Adrenal gland (tissue), 12 donors: ENCODE data around the gene DOCK9. TPM values are rescaled to one million over a fixed set of nuclear protein-coding genes. Genes with fewer than 3 reads are reported as not detected.

Source experiments
- DNase-seq, 7 donors: peaks; one replicate each; pipeline ENCODE4 v3.0.0-alpha.2; 2019 to 2020
- H3K27ac ChIP-seq, 5 donors: fragments of 200-600 bp; sonication (generic) in 4 of 5; 1 replicate in 3 of 5; 2 replicates in 2 of 5; pipeline versions ENCODE4 v1.5.1 to v1.8.0; 2016 to 2020; ENCODE audit warnings: mild to moderate bottlenecking in 1 of 5
- H3K27me3 ChIP-seq: fragments of 200-600 bp; 2 replicates; pipeline ENCODE4 v1.8.0; 2021
- H3K36me3 ChIP-seq, 2 donors: fragments of 200-600 bp; replicated peaks in 1 of 2; 1 replicate in 1 of 2; 2 replicates in 1 of 2; pipeline versions ENCODE4 v1.5.1 to v1.8.0; 2018 to 2022
- H3K4me1 ChIP-seq, 2 donors: fragments of 200-600 bp; replicated peaks in 1 of 2; 1 replicate in 1 of 2; 2 replicates in 1 of 2; pipeline versions ENCODE4 v1.5.1 to v1.8.0; 2018 to 2021
- H3K4me3 ChIP-seq, 4 donors: fragments of 200-600 bp; sonication (generic) in 3 of 4; one replicate each; pipeline ENCODE4 v1.5.1; 2016 to 2018
- H3K9me3 ChIP-seq, 3 donors: fragments of 200-600 bp; sonication (generic) in 1 of 3; replicated peaks in 1 of 3; 1 replicate in 2 of 3; 2 replicates in 1 of 3; pipeline versions ENCODE4 v1.5.1 to v1.8.0; 2016 to 2021
- POLR2A ChIP-seq, 2 donors: fragments of 450-650 bp; IDR thresholded peaks; one replicate each; pipeline ENCODE4 v1.6.1; 2017; ENCODE audit warnings: antibody characterized with exemption in 2 of 2, mild to moderate bottlenecking in 2 of 2, moderate library complexity in 1 of 2
- WGBS, 4 donors: extraction: QIAGEN DNeasy Blood & Tissue Kit in 2 of 4; methylation state at CpG; one replicate each; pipeline versions ENCODE4 v1.1.5 to v1.1.7; 2013 to 2017; 5-methylcytosine and 5-hydroxymethylcytosine counted together
- intact Hi-C, 2 donors: fragments of 100-400 bp; cut with DNase I; formaldehyde crosslinking; loops; one replicate each; pipeline versions ENCODE4 v1.14.1 to v1.15.0; 2022 to 2023
- polyA plus RNA-seq, 3 donors: library from polyadenylated mRNA; stranded (reverse); fragments of 200-250 nt in 2 of 3; fragments of 350-450 nt in 1 of 3; fragmentation: Illumina TruSeq in 1 of 3; extraction: RNeasy Lipid Tissue Mini Kit (QIAGEN cat#74804) in 1 of 3; gene quantifications; one replicate each; pipeline ENCODE4 v1.2.3, GENCODE V29; 2013 to 2014
- total RNA-seq, 9 donors: library from RNA; depleted of rRNA in 4 of 9; stranded (reverse); fragments of >200 nt in 4 of 9; fragments of 120-200 nt in 1 of 9; fragmentation: NEBNext Ultra II Directional in 1 of 9; extraction: Animal tissue kit (Norgen Biotek cat#: 25700) in 1 of 9; gene quantifications; one replicate each; pipeline versions ENCODE4 v1.1.0 to v1.2.4, GENCODE V29; 2013 to 2023
- TF ChIP-seq, protein P1 (sequence below), 6 experiments: fragments of 450-650 bp in 4 of 6; fragments of 200-600 bp in 2 of 6; sonication (generic) in 1 of 6; IDR thresholded peaks; 1 replicate in 5 of 6; 2 replicates in 1 of 6; pipeline versions ENCODE4 v1.5.1 to v1.8.0; 2016 to 2021; ENCODE audit warnings: antibody characterized with exemption in 6 of 6, mild to moderate bottlenecking in 2 of 6, moderate library complexity in 1 of 6
- donor health status: healthy with polysubstance abuse.
- donor health status: Bipolar disorder and iron deficiency.
- donor health status: DM: yes; HTN: yes; CAD: no.
- donor health status: DM: no; HTN: no; CAD: no.
- donor health status: DM: no; HTN: no; CAD: no.
- donor health status: DM: yes; HTN: yes; CAD: no.

Gene DOCK9
- total and polyA plus RNA-seq, 12 donors: 16.2 to 83.4 (median 51.9) TPM

DNA sequence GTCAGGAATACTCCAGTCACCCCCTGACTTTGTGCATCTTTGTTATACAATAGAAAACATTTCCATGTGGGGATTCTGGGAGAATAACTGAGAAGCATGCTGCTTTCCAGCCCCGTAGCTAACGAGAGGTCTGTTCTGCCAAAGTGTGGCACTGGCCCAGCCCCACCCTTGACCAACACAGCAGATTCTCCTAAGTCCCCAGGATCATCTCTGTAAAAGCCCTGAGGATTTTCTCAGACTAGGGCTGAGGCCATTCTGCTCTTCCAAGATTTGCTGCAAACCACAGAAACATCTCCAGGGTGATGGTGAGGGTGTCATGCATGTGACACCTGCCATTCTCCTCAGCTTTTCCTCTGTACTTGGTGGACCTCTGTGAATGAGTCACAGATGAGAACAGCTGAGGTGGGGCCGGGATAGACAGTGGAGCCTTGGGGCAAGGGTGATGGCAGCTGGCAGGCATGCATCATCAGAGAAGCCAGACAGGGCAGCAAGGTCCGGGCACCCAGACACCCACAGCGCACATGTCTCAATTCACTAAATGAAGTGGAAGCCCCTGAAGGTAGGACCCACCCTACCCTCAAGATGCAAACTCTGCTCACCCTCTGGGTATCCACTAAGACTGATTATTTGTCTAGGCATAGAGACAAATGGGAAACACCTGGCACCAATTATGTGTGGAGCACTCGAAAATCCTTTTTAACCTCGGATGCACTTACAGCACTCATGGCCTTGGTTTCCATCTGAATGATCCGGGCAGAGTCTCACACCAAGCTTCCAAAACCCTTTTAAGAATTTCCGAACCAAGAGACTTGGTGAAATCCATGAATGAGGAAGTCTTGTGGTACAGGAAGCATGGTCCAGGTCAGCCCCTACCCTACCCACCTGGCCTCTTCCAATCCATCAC, 20.1 kb upstream of the DOCK9 start:
- TF ChIP-seq, protein P1, sequence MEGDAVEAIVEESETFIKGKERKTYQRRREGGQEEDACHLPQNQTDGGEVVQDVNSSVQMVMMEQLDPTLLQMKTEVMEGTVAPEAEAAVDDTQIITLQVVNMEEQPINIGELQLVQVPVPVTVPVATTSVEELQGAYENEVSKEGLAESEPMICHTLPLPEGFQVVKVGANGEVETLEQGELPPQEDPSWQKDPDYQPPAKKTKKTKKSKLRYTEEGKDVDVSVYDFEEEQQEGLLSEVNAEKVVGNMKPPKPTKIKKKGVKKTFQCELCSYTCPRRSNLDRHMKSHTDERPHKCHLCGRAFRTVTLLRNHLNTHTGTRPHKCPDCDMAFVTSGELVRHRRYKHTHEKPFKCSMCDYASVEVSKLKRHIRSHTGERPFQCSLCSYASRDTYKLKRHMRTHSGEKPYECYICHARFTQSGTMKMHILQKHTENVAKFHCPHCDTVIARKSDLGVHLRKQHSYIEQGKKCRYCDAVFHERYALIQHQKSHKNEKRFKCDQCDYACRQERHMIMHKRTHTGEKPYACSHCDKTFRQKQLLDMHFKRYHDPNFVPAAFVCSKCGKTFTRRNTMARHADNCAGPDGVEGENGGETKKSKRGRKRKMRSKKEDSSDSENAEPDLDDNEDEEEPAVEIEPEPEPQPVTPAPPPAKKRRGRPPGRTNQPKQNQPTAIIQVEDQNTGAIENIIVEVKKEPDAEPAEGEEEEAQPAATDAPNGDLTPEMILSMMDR (IDR thresholded peaks at IDR 0.05): no peak
- no peak for TF ChIP-seq POLR2A (IDR thresholded peaks at IDR 0.05)
- intact Hi-C loops: no loop called here
- WGBS, 4 donors: 54 to 70% (median 66%) methylated on average over 7 to 9 of the region's 9 CpGs
- Histone ChIP-seq H3K4me3 (no peak overlapping the region), H3K4me1 (peaks cover 18 to 28% of the 10 kb centered on the region in 2 donors), H3K9me3 (no peaks in the 10 kb centered on the region), H3K27me3 (no peaks in the 10 kb centered on the region), H3K36me3 (no peaks in the 10 kb centered on the region), H3K27ac (peak overlapping the region in 1 of 5 donors; percentile 73)
- peak in 6 of 7 donors; percentile 25 to 67 (median 45) for DNase-seq

DNA sequence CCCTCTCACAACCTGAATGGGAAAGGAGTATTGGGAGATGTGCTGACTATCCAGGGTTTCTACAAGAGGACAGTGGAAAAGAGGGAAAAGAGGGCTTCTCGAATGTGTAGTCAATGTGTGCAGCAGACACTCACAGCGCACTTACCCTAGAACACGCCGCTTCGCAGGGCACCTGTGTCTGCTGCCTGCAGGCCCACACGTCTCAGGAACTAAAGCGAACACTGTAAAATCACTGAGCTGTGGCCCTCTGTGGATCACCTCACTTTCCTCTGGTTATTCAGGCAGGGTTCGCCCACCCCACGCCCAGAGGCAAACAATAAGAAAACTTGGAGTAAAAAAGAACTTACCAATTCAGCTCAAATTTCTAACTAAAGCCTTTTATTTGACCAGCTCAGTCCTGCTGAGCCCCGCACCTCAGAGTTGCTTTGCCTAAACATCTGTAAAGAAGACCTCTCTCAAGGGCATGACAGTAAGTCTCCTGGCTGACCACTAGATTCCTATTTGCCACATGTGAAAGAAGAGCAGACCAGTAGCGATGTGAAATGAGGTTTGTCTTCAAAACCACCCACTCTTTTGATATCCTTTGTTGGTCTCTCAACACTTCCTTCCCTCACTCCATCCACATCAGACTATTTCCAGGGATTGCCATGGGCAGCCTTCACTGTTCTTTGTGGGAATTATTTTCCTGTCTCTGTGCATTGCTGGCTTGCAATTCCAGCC, 19.3 kb upstream of the DOCK9 start:
- Histone ChIP-seq H3K4me3 (no peak overlapping the region), H3K4me1 (peaks cover 18 to 28% of the 10 kb centered on the region in 2 donors), H3K9me3 (no peaks in the 10 kb centered on the region), H3K27me3 (no peaks in the 10 kb centered on the region), H3K27ac (no peak overlapping the region), H3K36me3 (no peaks in the 10 kb centered on the region)
- WGBS, 4 donors: 95 to 98% (median 96%) methylated on average over 11 of the region's 11 CpGs
- no peak for DNase-seq
- intact Hi-C loops: no loop called here
- TF ChIP-seq POLR2A (IDR thresholded peaks at IDR 0.05): no peak
- TF ChIP-seq, protein P1 (IDR thresholded peaks at IDR 0.05): no peak

DNA sequence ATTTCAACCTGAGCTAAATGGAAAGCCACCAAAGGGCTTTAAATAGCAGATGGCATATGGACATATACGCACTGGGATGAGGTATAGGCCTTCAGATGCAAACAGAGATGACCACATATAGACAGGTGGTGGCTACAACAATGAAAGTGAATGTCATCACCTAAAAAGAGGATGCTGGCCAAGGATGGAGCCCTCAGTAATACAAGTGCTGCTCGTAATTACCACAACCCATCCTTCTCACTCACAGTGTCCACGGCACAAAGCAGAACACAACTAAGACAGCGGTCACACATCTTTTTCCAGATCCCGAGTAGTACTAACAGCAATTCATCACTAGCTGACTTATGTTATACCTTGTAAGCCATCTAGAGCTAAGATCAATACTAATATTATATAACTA, 18.2 kb upstream of the DOCK9 start:
- H3K27ac ChIP-seq: no peak overlapping the region
- H3K4me3 ChIP-seq: no peak overlapping the region
- 96 to 98% (median 97%) methylated on average over 5 of the region's 5 CpGs for WGBS, 4 donors
- no peaks in the 10 kb centered on the region for H3K9me3 ChIP-seq
- peaks cover 18 to 28% of the 10 kb centered on the region in 2 donors for H3K4me1 ChIP-seq
- DNase-seq: no peak
- no peaks in the 10 kb centered on the region for H3K27me3 ChIP-seq
- TF ChIP-seq POLR2A (IDR thresholded peaks at IDR 0.05): no peak
- TF ChIP-seq, protein P1 (IDR thresholded peaks at IDR 0.05): no peak
- intact Hi-C loops: no loop called here
- no peaks in the 10 kb centered on the region for H3K36me3 ChIP-seq

DNA sequence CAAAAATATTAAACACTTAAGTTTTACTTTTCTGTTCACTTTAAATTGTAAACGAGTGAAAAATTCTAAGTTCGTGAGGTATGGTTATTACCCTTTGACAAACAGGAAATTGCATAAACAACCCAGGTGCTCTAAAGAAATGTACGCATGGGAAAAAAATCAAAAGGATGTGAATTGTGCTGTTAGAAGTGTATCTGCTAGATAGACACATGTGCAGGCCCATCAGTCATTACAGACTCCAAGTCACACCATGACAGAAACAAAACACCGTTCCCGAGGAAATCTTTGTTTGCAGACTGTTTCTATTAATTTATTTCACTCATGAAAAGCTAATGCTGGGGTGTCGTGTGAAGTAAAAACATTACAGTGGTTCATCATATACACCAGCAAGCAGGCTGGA, 17.0 kb upstream of the DOCK9 start:
- no peak overlapping the region for H3K4me3 ChIP-seq
- no peak overlapping the region for H3K27ac ChIP-seq
- no peaks in the 10 kb centered on the region for H3K36me3 ChIP-seq
- TF ChIP-seq, protein P1 (IDR thresholded peaks at IDR 0.05): no peak
- TF ChIP-seq POLR2A (IDR thresholded peaks at IDR 0.05): no peak
- H3K27me3 ChIP-seq: no peaks in the 10 kb centered on the region
- intact Hi-C loops: no loop called here
- DNase-seq: no peak
- WGBS, 4 donors: 86 to 90% (median 87%) methylated on average over 6 of the region's 6 CpGs
- H3K4me1 ChIP-seq: peaks cover 15 to 19% of the 10 kb centered on the region in 2 donors
- H3K9me3 ChIP-seq: no peaks in the 10 kb centered on the region
